ENCODE measurements around the gene DNASE1L1. TPM values are rescaled to one million over a fixed set of nuclear protein-coding genes. Genes with fewer than 3 reads are reported as not detected.

DNASE1L1 gene
- polyA plus RNA-seq, 1 of the 3 experiments (the other 2 are of a cell fraction) = 18.2 TPM

GRCh38 chrX:154371789-154372300 lies 37.2 kb downstream of the DNASE1L1 start (continued):
- TF ChIP-seq MXI1 (IDR thresholded peaks at IDR 0.05; ENCODE audit: low read depth, low read length) (no peak), PBX3 (IDR thresholded peaks at IDR 0.05) (no peak), TCF12 (IDR thresholded peaks at IDR 0.05) (no peak)

- Histone ChIP-seq H3F3A (replicated peaks; ENCODE audit: insufficient read depth) (peaks cover 14% of the 10 kb centered on the region), H3K4me2 (peak overlapping the region; percentile 97; the same call in 1 of the 2 replicates), H3K4me3 (ENCODE audit: low read depth in 2 of 2, low read length in 1 of 2) (peak overlapping the region; percentile 72 to 82), H3K79me2 (ENCODE audit: insufficient read depth) (peaks cover 75% of the 10 kb centered on the region), H4K20me1 (ENCODE audit: insufficient read depth) (peaks cover 25% of the 10 kb centered on the region), H3K27me3 (ENCODE audit: insufficient read depth) (no peaks in the 10 kb centered on the region), H3K9me2 (no peaks in the 10 kb centered on the region), H3K9me3 (no peaks in the 10 kb centered on the region), H3K27ac (ENCODE audit: low read depth in 2 of 2, low read length in 1 of 2) (peak overlapping the region; percentile 90 to 98), H2AFZ (ENCODE audit: low read depth) (no peak overlapping the region), H3K9ac (peak overlapping the region; percentile 88), H3K36me3 (replicated peaks in 1 of 2; ENCODE audit: control insufficient read depth in 1 of 2, insufficient read depth in 2 of 2, low read length in 1 of 2) (peaks cover 10 to 14% of the 10 kb centered on the region in 2 experiments), H3K4me1 (ENCODE audit: control insufficient read depth in 1 of 2, insufficient read depth in 2 of 2, low read depth in 1 of 2, low read length in 1 of 2) (peaks cover 16 to 17% of the 10 kb centered on the region in 2 experiments; a peak in 2 of 4 replicates)
- POLR2A ChIA-PET = interaction anchor here (0.6 kb wide), 1 partner anchor 120 kb away, joined by 3 read pairs; no protein-coding TSS in a partner anchor
- CTCF ChIA-PET = no interaction called here
- TF ChIP-seq RFX5 (IDR thresholded peaks at IDR 0.05; ENCODE audit: low read length) (no peak), MXI1 (IDR thresholded peaks at IDR 0.05; ENCODE audit: low read depth, low read length) (no peak; the same call in 1 of the 2 replicates), TAF1 (IDR thresholded peaks at IDR 0.05; ENCODE audit: borderline replicate concordance, low read depth, low read length) (peak; percentile 80; the same call in 1 of the 2 replicates), CTCF (IDR thresholded peaks at IDR 0.05) (no peak), YY1 (IDR thresholded peaks at IDR 0.05; ENCODE audit: low read depth) (peak; percentile 54; the same call in 1 of the 2 replicates), TEAD4 (IDR thresholded peaks at IDR 0.05; ENCODE audit: borderline replicate concordance, insufficient read depth) (no peak), POLR2AphosphoS5 (IDR thresholded peaks at IDR 0.05; ENCODE audit: low read depth, low read length) (peak; percentile 97), REST (IDR thresholded peaks at IDR 0.05; ENCODE audit: low read depth, low read length) (peak; percentile 18; the same call in 1 of the 2 replicates), TCF12 (IDR thresholded peaks at IDR 0.05) (peak; percentile 10; the same call in 1 of the 2 replicates), MAX (IDR thresholded peaks at IDR 0.05; ENCODE audit: low read depth) (peak; percentile 98), RCOR1 (IDR thresholded peaks at IDR 0.05; ENCODE audit: low read length) (no peak), SIN3A (IDR thresholded peaks at IDR 0.05; ENCODE audit: borderline replicate concordance, low read depth, low read length) (peak; percentile 74), NFIC (IDR thresholded peaks at IDR 0.05; ENCODE audit: borderline replicate concordance) (no peak), GABPA (IDR thresholded peaks at IDR 0.05; ENCODE audit: low read depth) (no peak), CHD2 (IDR thresholded peaks at IDR 0.05; ENCODE audit: low read length, partially characterized antibody) (no peak), PBX3 (IDR thresholded peaks at IDR 0.05) (peak; percentile 20; the same call in 1 of the 2 replicates)
- 51% methylated on average over 36 of the region's 77 CpGs for WGBS (ENCODE audit: low lambda C conversion rate)
- peak; percentile 88 for DNase-seq
Measured at GRCh38 chrX:154371017-154371788, 37.9 kb downstream of the DNASE1L1 start.

Data from SK-N-SH (cell line).